Measurements from ENCODE around the gene RPL37. TPM values are rescaled to one million over a fixed set of nuclear protein-coding genes. Genes with fewer than 3 reads are reported as not detected.
A peak's percentile ranks its signal among the peaks of the same experiment; 100 is the strongest.
"Not testable (repeated sequence)": the region's sequence is repeated elsewhere in the genome, so short reads cannot be mapped to it uniquely, and the experiment has no call there.

The RPL37 gene
- total RNA-seq = 2,223 and 2,547 TPM in 2 replicates

DNA sequence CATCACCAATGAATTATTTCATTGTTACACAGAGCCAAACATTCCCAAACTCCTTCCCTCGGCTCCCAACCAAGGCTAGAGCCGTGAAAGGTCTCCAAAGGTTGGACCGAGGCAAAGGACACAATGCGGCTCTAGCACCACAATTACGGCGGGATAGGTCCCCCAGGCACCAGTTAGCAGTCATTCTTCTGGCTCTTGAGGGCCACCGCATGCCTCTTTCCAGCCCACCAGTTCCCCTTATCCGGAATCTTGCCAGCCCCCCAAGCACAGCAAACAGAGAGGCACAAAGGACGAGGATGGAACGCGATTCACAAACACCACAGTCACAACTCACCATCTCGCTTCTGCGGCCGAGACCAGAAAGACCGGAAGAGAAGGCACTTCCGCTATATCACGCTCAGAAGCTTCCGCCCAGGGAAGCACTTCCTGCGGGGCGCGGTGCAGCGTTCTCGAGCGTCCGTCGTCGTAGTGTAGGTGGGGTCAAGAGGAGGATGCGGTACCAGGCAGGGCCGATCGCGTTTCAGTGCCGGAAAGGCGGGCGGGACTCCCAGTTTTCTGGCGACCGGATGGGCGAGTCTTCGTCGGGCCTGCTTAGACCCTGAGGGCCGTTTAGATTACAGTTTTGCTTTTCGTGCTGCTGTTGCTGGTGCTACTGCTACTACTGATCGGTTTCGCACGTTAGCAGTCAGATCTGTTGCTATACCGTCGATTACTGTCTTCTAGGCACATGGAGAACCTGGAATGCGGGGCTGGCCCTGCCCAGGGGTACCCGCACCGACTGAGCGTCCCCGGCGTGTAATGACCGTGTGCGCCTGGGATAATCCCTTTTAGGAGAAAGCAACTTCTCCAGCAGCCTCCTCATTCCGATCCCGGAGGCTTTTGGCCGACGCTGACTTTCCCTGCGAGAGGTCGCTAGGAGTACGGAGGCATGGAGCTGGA is at the start of gene RPL37:
Gene RPL37, minus strand, starts transcription at position 374 of the 939 bp plus-strand sequence. Its CDS starts 37 bp downstream, at position 337.
- peak within 1 kb of the TSS; percentile 99 for H3K27ac Mint-ChIP-seq
- ChIA-PET POLR2A (interaction anchor here (0.6 to 1.8 kb wide), 13 partner anchors 9 to 1762 kb away, joined by 3 to 11 read pairs (median 4); partner anchors contain the start of genes PTGER4, RIMOC1 and TTC33), CTCF (no interaction called here)
- H3K4me3 Mint-ChIP-seq = peak within 1 kb of the TSS; percentile 100
- no peaks in the 10 kb centered on the region for H3K9me3 Mint-ChIP-seq
- no peaks in the 10 kb centered on the region for H3K27me3 Mint-ChIP-seq
- intact Hi-C loops (cut with micrococcal nuclease) = loop anchor here (1.0 to 5.0 kb wide), 7 partner anchors 37 to 1760 kb away; partner anchors contain the start of genes FBXO4, PRKAA1, RICTOR and RIMOC1
- H3K4me1 Mint-ChIP-seq = peaks cover 49% of the 10 kb centered on the region
- ATAC-seq (ENCODE audit: low read depth) (peak; percentile 98), DNase-seq (peak; percentile 80)
- TF ChIP-seq, protein P1, sequence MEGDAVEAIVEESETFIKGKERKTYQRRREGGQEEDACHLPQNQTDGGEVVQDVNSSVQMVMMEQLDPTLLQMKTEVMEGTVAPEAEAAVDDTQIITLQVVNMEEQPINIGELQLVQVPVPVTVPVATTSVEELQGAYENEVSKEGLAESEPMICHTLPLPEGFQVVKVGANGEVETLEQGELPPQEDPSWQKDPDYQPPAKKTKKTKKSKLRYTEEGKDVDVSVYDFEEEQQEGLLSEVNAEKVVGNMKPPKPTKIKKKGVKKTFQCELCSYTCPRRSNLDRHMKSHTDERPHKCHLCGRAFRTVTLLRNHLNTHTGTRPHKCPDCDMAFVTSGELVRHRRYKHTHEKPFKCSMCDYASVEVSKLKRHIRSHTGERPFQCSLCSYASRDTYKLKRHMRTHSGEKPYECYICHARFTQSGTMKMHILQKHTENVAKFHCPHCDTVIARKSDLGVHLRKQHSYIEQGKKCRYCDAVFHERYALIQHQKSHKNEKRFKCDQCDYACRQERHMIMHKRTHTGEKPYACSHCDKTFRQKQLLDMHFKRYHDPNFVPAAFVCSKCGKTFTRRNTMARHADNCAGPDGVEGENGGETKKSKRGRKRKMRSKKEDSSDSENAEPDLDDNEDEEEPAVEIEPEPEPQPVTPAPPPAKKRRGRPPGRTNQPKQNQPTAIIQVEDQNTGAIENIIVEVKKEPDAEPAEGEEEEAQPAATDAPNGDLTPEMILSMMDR (IDR thresholded peaks at IDR 0.05) = no peak
- peaks cover 51% of the 10 kb centered on the region for H3K36me3 Mint-ChIP-seq (ENCODE audit: low read depth)

DNA sequence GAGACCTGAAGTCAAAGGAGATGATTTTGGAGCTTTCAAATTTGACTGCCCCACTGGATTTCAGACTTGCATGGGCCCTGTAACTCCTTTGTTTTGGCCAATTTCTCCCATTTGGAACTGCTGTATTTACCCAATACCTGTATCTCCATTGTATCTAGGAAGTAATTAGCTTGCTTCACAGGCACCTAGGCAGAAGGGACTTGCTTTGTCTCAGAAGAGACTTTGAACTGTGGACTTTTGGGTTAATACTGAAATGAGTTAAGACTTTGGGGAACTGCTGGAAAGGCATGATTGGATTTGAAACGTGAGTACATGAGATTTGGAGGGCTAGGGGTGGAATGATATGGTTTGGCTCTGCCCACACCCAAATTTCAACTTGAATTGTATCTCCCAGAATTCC is 48.0 kb upstream of the RPL37 start:
- not testable (repeated sequence) for ATAC-seq (ENCODE audit: low read depth); H3K4me1 Mint-ChIP-seq

DNA sequence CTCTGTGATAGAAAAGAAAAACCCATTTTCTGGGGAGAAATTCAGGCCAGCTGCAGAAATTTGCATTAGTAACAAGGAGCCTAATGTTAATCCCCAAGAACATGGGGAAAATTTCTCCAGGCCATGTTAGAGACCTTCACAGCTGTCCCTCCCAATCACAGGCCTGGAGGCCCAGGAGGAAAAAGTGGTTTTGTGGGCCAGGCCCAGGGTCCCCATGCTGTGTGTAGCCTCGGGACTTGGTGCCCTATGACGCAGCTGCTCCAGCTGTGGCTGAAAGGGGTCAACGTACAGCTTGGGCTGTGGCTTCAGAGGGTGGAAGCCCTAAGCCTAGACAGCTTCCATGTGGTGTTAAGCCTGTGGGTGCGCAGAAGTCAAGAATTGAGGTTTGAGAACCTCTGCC is 47.3 kb upstream of the RPL37 start:
- ATAC-seq (ENCODE audit: low read depth) (no peak), DNase-seq (no peak)
- no peak overlapping the region for H3K4me3 Mint-ChIP-seq
- H3K27ac Mint-ChIP-seq = no peak overlapping the region
- TF ChIP-seq, protein P1 (IDR thresholded peaks at IDR 0.05) = no peak
- intact Hi-C loops (cut with micrococcal nuclease) = no loop called here
- POLR2A ChIA-PET = no interaction called here
- H3K9me3 Mint-ChIP-seq = peaks cover 7% of the 10 kb centered on the region
- CTCF ChIA-PET = no interaction called here
- H3K4me1 Mint-ChIP-seq = no peaks in the 10 kb centered on the region
- no peaks in the 10 kb centered on the region for H3K27me3 Mint-ChIP-seq
- H3K36me3 Mint-ChIP-seq (ENCODE audit: low read depth) = no peaks in the 10 kb centered on the region

More for the DNA sequence above, 48.0 kb upstream of the RPL37 start:
- DNase-seq; H3K4me3 Mint-ChIP-seq; H3K27ac Mint-ChIP-seq; POLR2A ChIA-PET; H3K36me3 Mint-ChIP-seq (ENCODE audit: low read depth); H3K9me3 Mint-ChIP-seq; H3K27me3 Mint-ChIP-seq; intact Hi-C loops (cut with micrococcal nuclease): not testable (repeated sequence)
- CTCF ChIA-PET = interaction anchor here (1.2 kb wide), 1 partner anchor 1307 kb away, joined by 3 read pairs; no protein-coding TSS in a partner anchor

DNA sequence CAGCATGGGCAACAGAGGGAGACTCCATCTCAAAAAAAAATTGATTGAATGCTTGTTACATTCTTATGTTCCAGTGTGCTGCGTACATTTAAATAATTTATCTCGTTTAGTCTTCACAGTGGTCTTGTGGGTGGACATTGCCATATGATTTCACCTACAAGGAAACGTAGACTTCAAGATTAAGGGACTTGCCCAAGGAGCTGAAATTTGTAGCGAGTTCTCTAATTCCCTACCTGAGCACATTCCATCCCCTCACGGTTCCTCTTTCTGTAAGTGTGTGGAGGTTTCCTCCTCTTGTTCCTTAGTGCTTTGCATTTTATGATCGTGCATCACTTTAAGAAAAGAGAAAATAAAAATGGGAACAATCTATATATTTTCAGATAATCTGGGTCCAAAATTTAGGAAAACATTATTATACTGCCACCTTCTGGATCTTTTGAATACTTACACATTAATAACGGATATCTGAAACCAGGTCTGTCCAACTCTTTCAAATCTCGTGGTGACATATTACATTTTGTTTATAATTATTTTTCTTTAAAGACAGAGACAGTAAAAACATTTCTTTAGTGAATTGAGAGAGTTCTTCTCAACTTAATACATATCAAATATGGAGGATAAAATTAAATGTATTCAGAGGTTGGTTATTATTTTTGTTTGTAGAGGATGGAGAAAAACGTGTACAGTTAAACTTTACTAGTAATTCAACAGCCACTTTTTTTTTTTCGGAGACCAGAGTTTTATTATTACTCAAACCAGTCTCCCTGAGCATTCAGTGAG is 44.3 kb upstream of the RPL37 start:
- no peak for DNase-seq
- no peak overlapping the region for H3K27ac Mint-ChIP-seq
- CTCF ChIA-PET = interaction anchor here (0.6 to 2.4 kb wide), 6 partner anchors 8 to 1302 kb away, joined by 3 to 10 read pairs (median 3); no protein-coding TSS in a partner anchor

DNA sequence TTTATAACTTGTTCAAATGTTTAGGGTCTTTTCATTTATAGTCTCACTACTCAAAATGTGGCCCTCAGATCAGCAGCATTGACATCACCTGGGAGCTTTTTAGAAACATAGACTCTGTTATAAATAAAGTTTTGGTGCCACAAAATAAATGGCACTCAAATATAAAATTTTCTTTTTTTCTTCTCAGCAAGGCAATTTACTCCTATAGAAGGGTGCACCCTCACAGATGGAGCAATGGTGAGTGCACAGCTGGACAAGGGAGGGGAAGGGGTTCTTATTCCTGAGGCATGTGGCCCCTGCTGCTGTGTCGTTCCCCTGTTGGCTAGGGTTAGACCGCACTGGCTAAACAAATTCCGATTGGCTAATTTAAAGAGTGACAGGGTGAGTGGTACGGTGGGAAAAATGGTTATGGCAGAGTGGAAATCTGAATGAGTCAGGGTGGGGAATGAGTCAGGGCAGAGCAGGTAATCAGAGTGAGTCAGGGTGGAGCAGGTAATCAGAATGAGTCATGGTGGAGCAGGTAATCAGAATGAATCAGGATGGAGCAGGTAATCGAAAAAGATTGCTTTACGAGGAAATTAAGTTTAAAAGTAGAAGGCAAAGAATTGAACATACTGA is 42.5 kb upstream of the RPL37 start:
- no peak overlapping the region for H3K27ac Mint-ChIP-seq

More for the DNA sequence above, 44.3 kb upstream of the RPL37 start:
- Mint-ChIP-seq H3K9me3 (peaks cover 11% of the 10 kb centered on the region), H3K36me3 (ENCODE audit: low read depth) (no peaks in the 10 kb centered on the region), H3K4me1 (no peaks in the 10 kb centered on the region), H3K27me3 (no peaks in the 10 kb centered on the region), H3K4me3 (no peak overlapping the region)
- ATAC-seq (ENCODE audit: low read depth) = peak; percentile 28
- POLR2A ChIA-PET = no interaction called here
- TF ChIP-seq, protein P1 (IDR thresholded peaks at IDR 0.05) = peak; percentile 20
- intact Hi-C loops (cut with micrococcal nuclease) = loop anchor here (1.0 to 5.0 kb wide), 7 partner anchors 124 to 1300 kb away; partner anchors contain the start of gene TTC33

More for the DNA sequence above, 42.5 kb upstream of the RPL37 start:
- Mint-ChIP-seq H3K27me3 (no peaks in the 10 kb centered on the region), H3K4me3 (no peak overlapping the region), H3K36me3 (ENCODE audit: low read depth) (no peaks in the 10 kb centered on the region), H3K4me1 (no peaks in the 10 kb centered on the region), H3K9me3 (peaks cover 11% of the 10 kb centered on the region)
- TF ChIP-seq, protein P1 (IDR thresholded peaks at IDR 0.05) = no peak
- DNase-seq (no peak), ATAC-seq (ENCODE audit: low read depth) (no peak)
- POLR2A ChIA-PET = no interaction called here
- intact Hi-C loops (cut with micrococcal nuclease) = loop anchor here (5.0 kb wide), 1 partner anchor 930 kb away; no protein-coding TSS in a partner anchor
- CTCF ChIA-PET = no interaction called here
